Measurements from ENCODE around the gene TCF7.

The TCF7 gene

DNA sequence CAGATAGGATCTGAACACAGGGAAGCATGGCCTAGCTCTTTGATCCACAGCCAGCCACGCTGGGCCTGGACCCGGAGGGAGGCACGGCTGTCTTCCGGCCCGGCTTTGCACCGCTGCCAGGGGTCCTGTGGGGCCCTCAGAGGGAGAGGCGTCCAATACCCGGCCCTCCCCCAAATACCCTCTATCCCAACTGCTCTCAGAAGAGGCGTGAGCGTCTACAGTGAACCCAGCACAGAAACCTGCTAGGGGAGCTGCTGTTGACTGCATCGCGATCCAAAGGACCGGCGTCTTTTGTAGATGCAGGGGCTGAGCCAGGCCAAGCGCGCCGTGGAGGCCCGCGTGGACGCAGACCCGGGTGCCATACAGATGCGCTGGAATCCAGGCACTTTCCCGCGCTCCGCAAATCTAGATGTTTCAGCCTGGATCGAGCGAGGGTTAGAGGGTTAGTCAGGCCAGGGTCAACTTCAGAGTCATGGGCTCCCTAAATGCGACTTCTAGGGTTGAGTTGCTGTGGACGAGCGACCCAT lies 1.1 kb upstream of the TCF7 start:
- DNase-seq (ENCODE audit: low read depth), result no peak

- DNase-seq (ENCODE audit: low read depth), result no peak
These were observed 665 bp downstream of the TCF7 start for GRCh38 chr5:134114886-134115805.

DNA sequence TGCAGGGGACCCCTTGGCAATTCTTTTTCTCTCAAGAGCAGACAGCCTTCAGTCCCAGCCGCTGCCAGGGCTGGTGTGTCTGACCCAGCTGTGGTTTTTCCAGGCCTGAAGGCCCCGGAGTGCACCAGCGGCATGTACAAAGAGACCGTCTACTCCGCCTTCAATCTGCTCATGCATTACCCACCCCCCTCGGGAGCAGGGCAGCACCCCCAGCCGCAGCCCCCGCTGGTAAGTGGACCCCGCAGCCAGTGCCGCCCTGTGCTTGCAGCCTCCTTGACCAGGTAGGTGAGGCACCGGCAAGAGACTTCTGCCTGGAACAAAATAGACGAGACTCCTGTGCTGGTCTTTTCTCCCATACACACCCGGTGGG lies 1.3 kb downstream of the TCF7 start:
- no peak for DNase-seq (ENCODE audit: low read depth)

- DNase-seq (ENCODE audit: low read depth), result no peak
These were observed 1.8 kb downstream of the TCF7 start for GRCh38 chr5:134116286-134116685.

DNA sequence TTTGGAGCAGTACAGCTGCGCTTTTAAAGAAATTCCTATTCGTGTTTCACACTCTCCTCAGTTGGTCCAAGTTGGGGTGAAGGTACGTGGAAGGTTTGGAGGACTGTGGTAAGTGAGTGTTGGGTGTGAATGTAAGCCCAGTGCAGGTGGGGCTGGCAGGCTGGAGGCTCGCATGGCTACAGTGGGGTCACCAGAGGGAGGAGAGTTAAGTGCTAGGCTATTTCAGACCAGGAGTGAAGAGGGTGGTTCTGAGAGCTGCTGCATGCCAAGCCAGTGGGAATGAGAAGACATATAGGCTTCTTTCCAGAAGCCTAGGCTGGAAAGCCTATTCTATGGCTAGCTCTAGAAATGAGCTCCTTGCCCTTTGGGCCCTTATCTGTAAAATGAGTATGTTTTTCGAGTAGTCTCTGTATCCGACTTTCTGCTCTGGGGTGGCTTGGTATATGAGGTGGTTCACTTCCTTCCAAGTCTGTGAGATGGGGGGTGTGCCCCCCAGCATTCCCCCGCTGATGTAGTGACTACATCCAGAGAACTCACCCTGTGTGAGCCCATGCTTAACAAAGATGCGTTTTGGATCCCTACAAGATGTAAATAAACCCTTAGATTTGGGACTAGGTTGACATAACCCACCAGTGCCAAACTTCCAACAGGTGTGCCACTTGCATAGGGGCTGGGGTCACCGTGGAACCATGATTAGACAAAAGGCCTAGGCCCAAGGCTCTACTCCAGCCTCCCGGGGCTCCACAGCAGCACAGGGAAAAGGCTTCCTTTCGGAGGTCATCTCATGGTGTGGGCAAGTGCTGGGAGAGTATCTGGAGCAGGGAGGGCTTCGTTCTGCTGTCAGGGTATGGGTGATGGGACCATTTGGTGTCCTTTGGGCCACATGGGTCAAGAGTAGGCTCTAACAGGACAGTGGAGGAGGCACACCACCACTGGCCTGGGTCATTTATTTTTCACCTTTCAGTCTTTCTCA lies 2.6 kb downstream of the TCF7 start:
- DNase-seq (ENCODE audit: low read depth), result no peak

- DNase-seq (ENCODE audit: low read depth), result no peak
These were observed 3.8 kb downstream of the TCF7 start for GRCh38 chr5:134118212-134118835.

DNA sequence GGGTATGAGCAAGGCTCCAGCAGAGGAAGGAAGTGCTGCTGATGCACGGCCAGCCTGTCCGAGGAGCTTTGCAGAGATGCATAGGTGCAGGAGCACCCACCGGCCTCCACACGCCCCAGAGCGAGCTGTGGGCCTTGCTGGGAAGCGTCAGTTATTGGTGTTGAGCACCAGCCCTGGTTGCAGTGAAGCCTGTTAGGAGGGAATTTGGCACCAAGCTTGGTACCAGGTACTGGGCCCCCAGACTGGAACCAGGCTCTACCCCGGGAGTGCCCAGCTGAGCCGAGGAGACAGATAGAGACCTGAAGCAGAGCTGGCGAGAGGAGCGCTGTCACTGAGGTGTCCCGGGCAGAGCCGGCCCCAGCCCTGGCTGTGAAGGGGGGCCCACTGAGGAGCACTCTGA lies 5.2 kb downstream of the TCF7 start:
- DNase-seq (ENCODE audit: low read depth), result no peak

DNA sequence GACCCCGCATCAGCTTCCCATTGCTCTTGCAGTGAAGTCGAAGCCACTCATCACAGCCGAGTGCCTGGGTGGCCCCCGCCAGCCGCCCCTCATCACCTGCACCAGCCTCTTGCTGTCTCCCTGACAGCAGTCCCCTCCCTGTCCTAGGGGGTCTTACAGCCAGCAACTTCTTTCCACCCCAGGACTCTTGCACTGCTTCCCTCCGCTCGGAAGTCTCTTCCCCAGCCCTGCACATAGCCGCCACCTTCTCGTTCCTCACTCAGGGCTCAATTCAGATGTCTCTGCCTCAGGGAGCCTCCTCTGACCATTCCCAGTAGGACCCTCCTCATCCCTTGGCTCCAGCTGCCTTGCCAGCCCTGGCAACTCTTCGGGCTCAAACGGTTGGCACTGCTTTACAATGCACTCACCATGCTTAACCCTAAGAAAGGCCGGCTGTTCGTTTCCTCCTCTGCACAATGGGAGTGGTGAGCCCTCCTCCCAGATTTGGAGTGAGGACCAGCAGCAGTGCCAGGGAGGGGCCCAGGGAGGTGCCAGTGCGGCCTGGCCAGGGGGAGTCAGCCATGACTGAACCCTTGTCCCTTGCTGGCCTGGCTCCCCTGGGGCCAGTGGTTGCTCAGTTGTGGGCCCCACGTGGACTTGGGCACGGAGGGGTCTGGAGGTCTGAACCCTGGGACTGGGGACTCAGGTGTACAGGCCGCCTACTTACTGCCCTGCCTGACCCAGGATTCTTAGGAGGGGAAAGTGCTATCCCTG lies 6.1 kb downstream of the TCF7 start:
- DNase-seq (ENCODE audit: low read depth), result no peak

DNA sequence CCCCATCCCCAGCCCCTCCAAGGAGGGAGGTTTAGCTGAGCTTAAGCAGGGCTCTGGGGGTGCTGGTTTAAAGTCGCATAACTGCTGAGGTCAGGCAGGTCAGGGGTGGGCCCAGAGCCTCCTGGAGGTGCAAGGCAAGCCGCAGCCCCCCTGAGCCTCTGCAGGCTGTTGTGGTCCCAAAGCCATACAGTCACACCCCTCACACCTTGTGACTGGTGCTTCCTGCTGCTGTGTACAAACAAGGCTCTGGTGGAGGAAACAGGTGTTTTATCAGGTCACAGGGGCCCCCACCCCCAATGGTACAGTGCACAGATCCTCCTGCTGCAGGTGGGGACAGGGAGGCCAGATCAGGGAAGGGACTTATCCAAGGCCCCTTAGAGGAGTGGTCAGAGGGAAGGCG lies 8.0 kb downstream of the TCF7 start:
- DNase-seq (ENCODE audit: low read depth), result no peak

- no peak for DNase-seq (ENCODE audit: low read depth)
These were observed 8.9 kb downstream of the TCF7 start for GRCh38 chr5:134123360-134123759.

DNA sequence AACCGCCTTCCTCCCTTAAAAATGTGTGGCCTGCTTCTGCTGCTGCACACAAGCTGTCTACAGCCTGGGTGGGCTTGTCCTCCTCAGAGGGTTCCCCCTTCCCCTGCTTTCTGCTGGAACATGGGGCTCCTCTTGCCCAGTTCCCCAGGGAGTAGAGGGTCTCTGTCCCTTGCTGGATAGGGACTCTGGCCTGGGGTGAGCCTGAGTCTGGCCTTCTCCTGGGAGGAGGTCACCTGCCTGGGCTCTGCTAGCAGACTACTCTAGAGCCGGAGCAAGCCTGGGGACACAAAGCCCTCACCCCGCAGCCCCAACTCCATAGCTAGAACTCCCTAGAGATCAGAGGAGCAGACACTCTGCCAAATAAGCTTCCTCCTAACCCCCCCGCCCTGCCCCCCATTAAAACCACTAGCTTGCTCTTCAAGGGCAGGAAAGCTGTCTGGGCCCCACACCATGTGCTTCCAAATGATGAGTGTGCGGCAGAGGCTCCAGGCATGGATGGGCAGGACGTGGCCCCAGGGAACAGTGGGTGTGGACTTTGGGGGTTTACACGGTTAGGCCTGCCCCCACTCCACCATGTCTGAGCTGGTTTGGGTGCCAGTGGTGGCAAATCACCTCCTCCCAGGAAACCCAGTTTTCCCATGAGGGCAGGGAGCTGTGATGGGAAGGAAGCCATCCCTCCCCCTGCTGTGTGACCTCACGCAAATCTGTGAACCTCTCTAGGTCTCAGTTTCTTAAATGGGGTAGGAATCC lies 10.0 kb downstream of the TCF7 start:
- peak; percentile 54 for DNase-seq (ENCODE audit: low read depth)

- peak; percentile 84 for DNase-seq (ENCODE audit: low read depth)
These were observed 10.8 kb downstream of the TCF7 start for GRCh38 chr5:134125039-134126015.

GRCh38 chr5:134127376-134127861 lies 12.9 kb downstream of the TCF7 start:
- DNase-seq (ENCODE audit: low read depth), result no peak

DNA sequence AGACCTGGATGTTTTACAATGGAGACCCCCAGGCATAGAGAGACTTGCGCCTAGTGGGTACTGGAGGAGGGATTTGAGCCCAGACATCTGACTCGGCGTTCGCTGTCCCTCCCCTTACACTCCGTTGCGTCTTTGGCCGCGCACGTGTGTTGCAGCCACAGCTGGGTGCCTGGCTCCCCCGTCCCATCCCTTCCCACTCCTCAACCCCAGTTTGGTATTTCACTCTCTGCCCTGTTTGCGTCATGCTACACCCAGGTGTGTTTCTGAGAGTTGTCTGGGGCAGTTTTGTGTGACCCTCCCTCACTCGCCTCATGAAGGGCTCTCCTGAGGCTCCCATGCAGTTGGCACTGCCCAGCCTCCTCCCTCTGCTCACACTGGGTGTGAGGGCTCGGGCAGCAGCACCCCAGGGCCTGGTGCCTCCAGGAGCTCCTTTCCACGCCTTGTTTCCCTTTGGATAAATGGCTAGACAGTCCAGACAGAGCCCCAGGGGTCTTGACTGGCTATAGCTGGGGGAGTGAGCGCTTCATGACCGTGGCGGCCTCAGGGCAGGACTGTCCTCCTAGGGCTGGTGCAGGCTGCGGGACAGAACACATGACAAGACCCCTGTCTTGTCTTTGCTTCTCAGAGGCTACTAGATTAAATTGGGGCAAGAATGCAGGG lies 13.6 kb downstream of the TCF7 start:
- DNase-seq (ENCODE audit: low read depth), result no peak

DNA sequence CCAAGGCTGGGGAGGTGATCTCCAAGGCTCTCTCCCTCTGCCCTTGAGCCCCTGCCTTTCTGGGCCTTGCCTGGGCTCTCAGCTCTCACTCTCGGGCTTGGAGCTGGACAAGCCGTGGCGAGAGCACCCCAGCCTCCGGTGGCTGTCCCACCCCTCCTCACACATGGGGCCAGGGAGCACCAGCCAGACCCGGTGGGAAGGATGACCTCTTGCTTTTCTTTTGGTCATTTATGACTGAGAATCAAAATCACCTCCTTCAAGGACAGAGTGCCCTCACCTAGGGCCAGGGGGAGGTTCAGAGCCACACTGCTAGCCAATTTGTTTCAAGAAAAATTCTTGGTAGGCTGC lies 14.1 kb downstream of the TCF7 start:
- no peak for DNase-seq (ENCODE audit: low read depth)

DNA sequence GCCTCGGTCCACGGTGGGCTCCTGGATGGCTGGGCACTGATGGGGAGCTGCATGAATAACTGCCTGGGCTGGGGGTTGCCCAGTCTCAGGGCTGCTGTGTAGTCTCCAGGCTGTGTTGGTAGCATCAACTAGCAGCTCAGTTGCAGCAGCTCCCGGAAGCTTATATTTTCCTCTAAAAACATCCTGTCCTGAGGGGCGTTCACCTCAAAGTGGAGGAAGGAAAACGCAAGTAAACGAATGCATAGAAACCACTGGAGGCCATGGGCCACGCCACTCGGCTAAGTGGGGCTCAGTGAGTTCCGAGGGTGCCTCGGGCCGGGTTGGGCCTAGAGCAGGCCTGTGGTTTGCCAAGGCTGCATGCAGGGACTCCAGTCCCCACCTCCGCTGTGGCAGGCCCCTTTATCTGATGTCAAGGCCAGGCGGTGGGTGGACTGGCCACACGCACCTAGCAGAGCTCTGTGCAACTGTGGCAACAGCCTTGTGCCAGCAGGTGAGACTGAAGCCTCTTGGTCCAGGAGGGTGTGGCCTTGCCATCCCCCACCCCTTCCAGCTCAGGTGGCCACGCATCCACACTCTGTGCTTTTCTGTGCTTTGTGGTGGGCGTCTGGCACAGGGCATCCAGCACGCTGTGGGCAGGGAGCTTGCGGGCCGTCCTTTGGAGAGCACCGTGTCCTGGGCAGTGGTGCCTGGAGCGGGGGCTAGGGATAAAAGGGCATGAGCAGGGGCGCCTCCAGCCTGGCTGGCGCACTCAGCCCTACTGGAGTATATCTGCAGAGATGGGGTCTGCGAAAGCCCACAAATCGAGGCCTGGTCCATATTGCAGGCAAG lies 15.1 kb downstream of the TCF7 start:
- no peak for DNase-seq (ENCODE audit: low read depth)

GRCh38 chr5:134130239-134130945 lies 15.9 kb downstream of the TCF7 start:
- no peak for DNase-seq (ENCODE audit: low read depth)
